ENCODE data around the gene DSN1. TPM values are rescaled to one million over a fixed set of nuclear protein-coding genes. Genes with fewer than 3 reads are reported as not detected.

The DSN1 gene
- total and polyA plus RNA-seq, 2 donors (not counting 3 experiments of a cell fraction or from before 2014, with no cell fraction given): 11.0 to 25.0 TPM

- Histone ChIP-seq H4K20me1 (replicated peaks; ENCODE audit: control insufficient read depth, extremely low read depth, insufficient read depth, low read length) (no peaks in the 10 kb centered on the region), H3K27ac (ENCODE audit: insufficient read depth, low read depth, low read length) (no peak overlapping the region), H3K4me3 (replicated peaks in 1 of 3; ENCODE audit: insufficient read depth in 1 of 3, low read depth in 1 of 3, low read length in 3 of 3) (no peak overlapping the region), H3K4me1 (ENCODE audit: control insufficient read depth, extremely low read depth, insufficient read depth, low read length) (peaks cover 2% of the 10 kb centered on the region), H3K36me3 (ENCODE audit: control insufficient read depth in 2 of 2, extremely low read depth in 1 of 2, insufficient read depth in 2 of 2, low read length in 2 of 2) (peaks cover 8 to 23% of the 10 kb centered on the region in 2 experiments), H3K4me2 (ENCODE audit: insufficient read depth, low read length) (no peak overlapping the region), H2AFZ (ENCODE audit: low read depth, low read length) (no peak overlapping the region), H3K9ac (replicated peaks; ENCODE audit: extremely low read depth, insufficient read depth, low read length) (no peak overlapping the region), H3K79me2 (ENCODE audit: control insufficient read depth, insufficient read depth, low read length) (no peaks in the 10 kb centered on the region), H3K9me3 (replicated peaks; ENCODE audit: control insufficient read depth, insufficient read depth, low read length) (no peaks in the 10 kb centered on the region), H3K9me1 (replicated peaks; ENCODE audit: control insufficient read depth, extremely low read depth, insufficient read depth, low read length) (no peaks in the 10 kb centered on the region), H3K27me3 (ENCODE audit: control insufficient read depth in 2 of 2, insufficient read depth in 2 of 2, low read length in 2 of 2) (no peaks in the 10 kb centered on the region)
- TF ChIP-seq MYC (IDR thresholded peaks at IDR 0.05; ENCODE audit: low read depth, low read length) (no peak), FOS (IDR thresholded peaks at IDR 0.05; ENCODE audit: borderline replicate concordance, insufficient read depth, low read length) (no peak), GATA2 (IDR thresholded peaks at IDR 0.05; ENCODE audit: insufficient read depth, insufficient read length, low read depth, low read length) (no peak), POLR2A (IDR thresholded peaks at IDR 0.05; ENCODE audit: low read depth, low read length) (no peak)
- TF ChIP-seq, protein P1, sequence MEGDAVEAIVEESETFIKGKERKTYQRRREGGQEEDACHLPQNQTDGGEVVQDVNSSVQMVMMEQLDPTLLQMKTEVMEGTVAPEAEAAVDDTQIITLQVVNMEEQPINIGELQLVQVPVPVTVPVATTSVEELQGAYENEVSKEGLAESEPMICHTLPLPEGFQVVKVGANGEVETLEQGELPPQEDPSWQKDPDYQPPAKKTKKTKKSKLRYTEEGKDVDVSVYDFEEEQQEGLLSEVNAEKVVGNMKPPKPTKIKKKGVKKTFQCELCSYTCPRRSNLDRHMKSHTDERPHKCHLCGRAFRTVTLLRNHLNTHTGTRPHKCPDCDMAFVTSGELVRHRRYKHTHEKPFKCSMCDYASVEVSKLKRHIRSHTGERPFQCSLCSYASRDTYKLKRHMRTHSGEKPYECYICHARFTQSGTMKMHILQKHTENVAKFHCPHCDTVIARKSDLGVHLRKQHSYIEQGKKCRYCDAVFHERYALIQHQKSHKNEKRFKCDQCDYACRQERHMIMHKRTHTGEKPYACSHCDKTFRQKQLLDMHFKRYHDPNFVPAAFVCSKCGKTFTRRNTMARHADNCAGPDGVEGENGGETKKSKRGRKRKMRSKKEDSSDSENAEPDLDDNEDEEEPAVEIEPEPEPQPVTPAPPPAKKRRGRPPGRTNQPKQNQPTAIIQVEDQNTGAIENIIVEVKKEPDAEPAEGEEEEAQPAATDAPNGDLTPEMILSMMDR (IDR thresholded peaks at IDR 0.05; ENCODE audit: extremely low read depth in 1 of 2, insufficient read depth in 1 of 2, low read depth in 1 of 2, low read length in 2 of 2): no peak
- intact Hi-C loops (cut with micrococcal nuclease) (no loop called here), dilution Hi-C loops (cut with MboI; ENCODE audit: extremely low pct_ligation_motif_present, low sequenced_read_pairs) (no loop called here)
- POLR2A ChIA-PET: no interaction called here
- BruUV-seq (replicated peaks): no TSS peak
- DNase-seq (ENCODE audit: low read depth, low spot score) (peak; percentile 36), FAIRE-seq (peak; percentile 55)
- CTCF ChIA-PET: interaction anchor here (1.2 to 4.5 kb wide), 6 partner anchors 10 to 68 kb away, joined by 3 to 40 read pairs (median 4); a partner anchor contains a TSS
Observed at GRCh38 chr20:36818861-36819260, 45.3 kb upstream of the DSN1 start.

- TF ChIP-seq FOS (IDR thresholded peaks at IDR 0.05; ENCODE audit: borderline replicate concordance, insufficient read depth, low read length): no peak
- no peak for TF ChIP-seq JUN (IDR thresholded peaks at IDR 0.05; ENCODE audit: borderline replicate concordance, insufficient read depth, insufficient read length, low read depth)
- no peak for TF ChIP-seq GATA2 (IDR thresholded peaks at IDR 0.05; ENCODE audit: insufficient read depth, insufficient read length, low read depth, low read length)
- TF ChIP-seq MAX (IDR thresholded peaks at IDR 0.05; ENCODE audit: insufficient read depth, insufficient read length): no peak
- TF ChIP-seq, protein P1 (IDR thresholded peaks at IDR 0.05; ENCODE audit: extremely low read depth in 1 of 2, insufficient read depth in 1 of 2, low read depth in 1 of 2, low read length in 2 of 2): no peak
- TF ChIP-seq EZH2 (IDR thresholded peaks at IDR 0.05; ENCODE audit: borderline replicate concordance, low read depth, low read length, severe bottlenecking): no peak
- no peak for TF ChIP-seq MYC (IDR thresholded peaks at IDR 0.05; ENCODE audit: low read depth, low read length)
- TF ChIP-seq POLR2A (IDR thresholded peaks at IDR 0.05; ENCODE audit: low read depth, low read length): no peak
- no peak for TF ChIP-seq POLR2AphosphoS5 (IDR thresholded peaks at IDR 0.05; ENCODE audit: insufficient read depth, low read depth, low read length)
- dilution Hi-C loops (cut with MboI; ENCODE audit: extremely low pct_ligation_motif_present, low sequenced_read_pairs) (no loop called here), intact Hi-C loops (cut with micrococcal nuclease) (no loop called here)
- Histone ChIP-seq H3K4me2 (ENCODE audit: insufficient read depth, low read length) (no peak overlapping the region), H3K27ac (ENCODE audit: insufficient read depth, low read depth, low read length) (no peak overlapping the region), H3K27me3 (ENCODE audit: control insufficient read depth in 2 of 2, insufficient read depth in 2 of 2, low read length in 2 of 2) (no peaks in the 10 kb centered on the region), H3K9ac (replicated peaks; ENCODE audit: extremely low read depth, insufficient read depth, low read length) (no peak overlapping the region), H4K20me1 (replicated peaks; ENCODE audit: control insufficient read depth, extremely low read depth, insufficient read depth, low read length) (no peaks in the 10 kb centered on the region), H3K9me1 (replicated peaks; ENCODE audit: control insufficient read depth, extremely low read depth, insufficient read depth, low read length) (no peaks in the 10 kb centered on the region), H3K36me3 (ENCODE audit: control insufficient read depth in 2 of 2, extremely low read depth in 1 of 2, insufficient read depth in 2 of 2, low read length in 2 of 2) (peaks cover 10 to 25% of the 10 kb centered on the region in 2 experiments), H2AFZ (ENCODE audit: low read depth, low read length) (no peak overlapping the region), H3K9me3 (replicated peaks; ENCODE audit: control insufficient read depth, insufficient read depth, low read length) (no peaks in the 10 kb centered on the region), H3K4me3 (replicated peaks in 1 of 3; ENCODE audit: insufficient read depth in 1 of 3, low read depth in 1 of 3, low read length in 3 of 3) (no peak overlapping the region), H3K4me1 (ENCODE audit: control insufficient read depth, extremely low read depth, insufficient read depth, low read length) (peaks cover 2% of the 10 kb centered on the region), H3K79me2 (ENCODE audit: control insufficient read depth, insufficient read depth, low read length) (peaks cover 1% of the 10 kb centered on the region)
- FAIRE-seq: peak; percentile 24
- no peak for DNase-seq (ENCODE audit: low read depth, low spot score)
- POLR2A ChIA-PET: no interaction called here
- no TSS peak for BruUV-seq (replicated peaks)
- CTCF ChIA-PET: interaction anchor here (1.4 to 4.5 kb wide), 4 partner anchors 10 to 45 kb away, joined by 3 to 40 read pairs (median 7); a partner anchor contains a TSS
Observed at GRCh38 chr20:36818185-36818584, 44.6 kb upstream of the DSN1 start.
